ENCODE results near the gene LEPROT.

Gene LEPROT

GRCh38 chr1:65412984-65413375 lies 7.5 kb upstream of the LEPROT start:
- no peak for DNase-seq

GRCh38 chr1:65414538-65414937 lies 5.9 kb upstream of the LEPROT start:
- no peak for DNase-seq

GRCh38 chr1:65416767-65417166 lies 3.7 kb upstream of the LEPROT start:
- no peak for DNase-seq

- DNase-seq, result no peak
Measured at GRCh38 chr1:65417729-65418128, 2.7 kb upstream of the LEPROT start.

- no peak for DNase-seq
Measured at GRCh38 chr1:65418522-65419185, 1.8 kb upstream of the LEPROT start.

GRCh38 chr1:65419681-65420589 lies 533 bp upstream of the LEPROT start:
- DNase-seq, result peak; percentile 99

- no peak for DNase-seq
Measured at GRCh38 chr1:65421351-65422025, 1.0 kb downstream of the LEPROT start.

- DNase-seq, result no peak
Measured at GRCh38 chr1:65422241-65423203, 2.1 kb downstream of the LEPROT start.

GRCh38 chr1:65423884-65424572 lies 3.6 kb downstream of the LEPROT start:
- no peak for DNase-seq

GRCh38 chr1:65424573-65424889 lies 4.1 kb downstream of the LEPROT start:
- DNase-seq, result no peak

GRCh38 chr1:65425006-65425405 lies 4.5 kb downstream of the LEPROT start:
- no peak for DNase-seq

GRCh38 chr1:65425697-65426096 lies 5.2 kb downstream of the LEPROT start:
- no peak for DNase-seq

GRCh38 chr1:65429078-65429477 lies 8.6 kb downstream of the LEPROT start:
- no peak for DNase-seq

GRCh38 chr1:65429806-65430205 lies 9.3 kb downstream of the LEPROT start:
- DNase-seq, result no peak

GRCh38 chr1:65431111-65431705 lies 10.7 kb downstream of the LEPROT start:
- DNase-seq, result peak; percentile 12

GRCh38 chr1:65432918-65433317 lies 12.4 kb downstream of the LEPROT start:
- no peak for DNase-seq

- no peak for DNase-seq
Measured at GRCh38 chr1:65434255-65434654, 13.8 kb downstream of the LEPROT start.

- DNase-seq, result no peak
Measured at GRCh38 chr1:65434760-65435159, 14.3 kb downstream of the LEPROT start.

GRCh38 chr1:65435987-65436386 lies 15.5 kb downstream of the LEPROT start:
- no peak for DNase-seq

- DNase-seq, result no peak
Measured at GRCh38 chr1:65437616-65438015, 17.1 kb downstream of the LEPROT start.

GRCh38 chr1:65440322-65440900 lies 19.9 kb downstream of the LEPROT start:
- DNase-seq, result no peak

Data from NCI-H2107 (cell line).